Neural cell (in vitro differentiated cells): Measurements from ENCODE around the gene SEMA3B.

ENCODE experiments used
- EP300 ChIP-seq: fragments of 450-650 bp; conservative IDR thresholded peaks from 2 replicates; pipeline ENCODE4 v1.6.1; 2014; ENCODE audit warnings: antibody characterized with exemption, mild to moderate bottlenecking, moderate library complexity; ENCODE audit not compliant: poor library complexity, severe bottlenecking
- EZH2 ChIP-seq: fragments of 200-600, 300-800 bp; shearing (Covaris generic), sonication (generic); IDR thresholded peaks from 2 replicates; pipeline ENCODE4 v1.6.1; 2014; ENCODE audit warnings: antibody characterized with exemption, low read length, borderline replicate concordance, mild to moderate bottlenecking; ENCODE audit not compliant: insufficient read depth, poor library complexity, severe bottlenecking
- MXI1 ChIP-seq: fragments of 450-650 bp; conservative IDR thresholded peaks from 2 replicates; pipeline ENCODE4 v1.6.1; 2014; ENCODE audit warnings: antibody characterized with exemption, mild to moderate bottlenecking; ENCODE audit not compliant: poor library complexity, severe bottlenecking
- POLR2AphosphoS5 ChIP-seq: IDR thresholded peaks from 2 replicates; pipeline ENCODE4 v1.6.1; 2012
- RAD21 ChIP-seq: fragments of 450-650 bp; conservative IDR thresholded peaks from 2 replicates; pipeline ENCODE4 v1.6.1; 2014; ENCODE audit warnings: antibody characterized with exemption, mild to moderate bottlenecking, moderate library complexity
- TAF1 ChIP-seq: IDR thresholded peaks from 2 replicates; pipeline ENCODE4 v1.6.1; 2012; ENCODE audit warnings: low read depth
- TF ChIP-seq, protein P1 (sequence below): fragments of 450-650 bp; IDR thresholded peaks from 2 replicates; pipeline ENCODE4 v1.5.1; 2014; ENCODE audit warnings: antibody characterized with exemption, mild to moderate bottlenecking, moderate library complexity; ENCODE audit not compliant: poor library complexity, severe bottlenecking

DNA sequence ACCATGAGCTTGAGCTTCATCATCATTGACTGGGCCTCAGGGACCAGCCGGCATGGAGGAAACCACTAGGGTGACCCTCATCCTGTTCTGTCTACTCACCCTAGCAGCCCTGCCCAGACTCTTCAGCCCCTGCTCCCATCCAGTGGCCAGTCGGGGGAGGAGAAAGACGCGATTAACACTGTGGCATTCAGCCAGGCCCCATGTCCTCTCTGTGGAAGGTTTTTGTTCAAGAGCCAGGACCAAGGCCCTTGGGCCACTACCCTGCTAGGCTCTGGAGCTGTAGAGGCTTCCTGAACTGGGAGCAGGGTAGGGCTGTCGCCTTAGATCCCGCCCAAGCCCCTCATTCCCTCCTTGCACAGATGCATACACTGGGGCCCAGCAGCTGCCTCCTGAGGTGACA, 48.8 kb upstream of the SEMA3B start:
- TF ChIP-seq, protein P1, sequence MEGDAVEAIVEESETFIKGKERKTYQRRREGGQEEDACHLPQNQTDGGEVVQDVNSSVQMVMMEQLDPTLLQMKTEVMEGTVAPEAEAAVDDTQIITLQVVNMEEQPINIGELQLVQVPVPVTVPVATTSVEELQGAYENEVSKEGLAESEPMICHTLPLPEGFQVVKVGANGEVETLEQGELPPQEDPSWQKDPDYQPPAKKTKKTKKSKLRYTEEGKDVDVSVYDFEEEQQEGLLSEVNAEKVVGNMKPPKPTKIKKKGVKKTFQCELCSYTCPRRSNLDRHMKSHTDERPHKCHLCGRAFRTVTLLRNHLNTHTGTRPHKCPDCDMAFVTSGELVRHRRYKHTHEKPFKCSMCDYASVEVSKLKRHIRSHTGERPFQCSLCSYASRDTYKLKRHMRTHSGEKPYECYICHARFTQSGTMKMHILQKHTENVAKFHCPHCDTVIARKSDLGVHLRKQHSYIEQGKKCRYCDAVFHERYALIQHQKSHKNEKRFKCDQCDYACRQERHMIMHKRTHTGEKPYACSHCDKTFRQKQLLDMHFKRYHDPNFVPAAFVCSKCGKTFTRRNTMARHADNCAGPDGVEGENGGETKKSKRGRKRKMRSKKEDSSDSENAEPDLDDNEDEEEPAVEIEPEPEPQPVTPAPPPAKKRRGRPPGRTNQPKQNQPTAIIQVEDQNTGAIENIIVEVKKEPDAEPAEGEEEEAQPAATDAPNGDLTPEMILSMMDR, result no peak
- TF ChIP-seq EP300, result no peak
- TF ChIP-seq RAD21, result no peak
- no peak for TF ChIP-seq MXI1
- TF ChIP-seq EZH2, result no peak
- no peak for TF ChIP-seq POLR2AphosphoS5
- TF ChIP-seq TAF1, result no peak
